HG03378 (cell line): ENCODE results near the gene ACAP1.

Experiments
- ATAC-seq: cut with Tn5 transposase; IDR thresholded peaks from one replicate; pipeline ENCODE4 v1.9.1; 2021; ENCODE audit warnings: mild to moderate bottlenecking, moderate library complexity; ENCODE audit not compliant: unreplicated experiment

Gene ACAP1, protein sequence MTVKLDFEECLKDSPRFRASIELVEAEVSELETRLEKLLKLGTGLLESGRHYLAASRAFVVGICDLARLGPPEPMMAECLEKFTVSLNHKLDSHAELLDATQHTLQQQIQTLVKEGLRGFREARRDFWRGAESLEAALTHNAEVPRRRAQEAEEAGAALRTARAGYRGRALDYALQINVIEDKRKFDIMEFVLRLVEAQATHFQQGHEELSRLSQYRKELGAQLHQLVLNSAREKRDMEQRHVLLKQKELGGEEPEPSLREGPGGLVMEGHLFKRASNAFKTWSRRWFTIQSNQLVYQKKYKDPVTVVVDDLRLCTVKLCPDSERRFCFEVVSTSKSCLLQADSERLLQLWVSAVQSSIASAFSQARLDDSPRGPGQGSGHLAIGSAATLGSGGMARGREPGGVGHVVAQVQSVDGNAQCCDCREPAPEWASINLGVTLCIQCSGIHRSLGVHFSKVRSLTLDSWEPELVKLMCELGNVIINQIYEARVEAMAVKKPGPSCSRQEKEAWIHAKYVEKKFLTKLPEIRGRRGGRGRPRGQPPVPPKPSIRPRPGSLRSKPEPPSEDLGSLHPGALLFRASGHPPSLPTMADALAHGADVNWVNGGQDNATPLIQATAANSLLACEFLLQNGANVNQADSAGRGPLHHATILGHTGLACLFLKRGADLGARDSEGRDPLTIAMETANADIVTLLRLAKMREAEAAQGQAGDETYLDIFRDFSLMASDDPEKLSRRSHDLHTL

DNA sequence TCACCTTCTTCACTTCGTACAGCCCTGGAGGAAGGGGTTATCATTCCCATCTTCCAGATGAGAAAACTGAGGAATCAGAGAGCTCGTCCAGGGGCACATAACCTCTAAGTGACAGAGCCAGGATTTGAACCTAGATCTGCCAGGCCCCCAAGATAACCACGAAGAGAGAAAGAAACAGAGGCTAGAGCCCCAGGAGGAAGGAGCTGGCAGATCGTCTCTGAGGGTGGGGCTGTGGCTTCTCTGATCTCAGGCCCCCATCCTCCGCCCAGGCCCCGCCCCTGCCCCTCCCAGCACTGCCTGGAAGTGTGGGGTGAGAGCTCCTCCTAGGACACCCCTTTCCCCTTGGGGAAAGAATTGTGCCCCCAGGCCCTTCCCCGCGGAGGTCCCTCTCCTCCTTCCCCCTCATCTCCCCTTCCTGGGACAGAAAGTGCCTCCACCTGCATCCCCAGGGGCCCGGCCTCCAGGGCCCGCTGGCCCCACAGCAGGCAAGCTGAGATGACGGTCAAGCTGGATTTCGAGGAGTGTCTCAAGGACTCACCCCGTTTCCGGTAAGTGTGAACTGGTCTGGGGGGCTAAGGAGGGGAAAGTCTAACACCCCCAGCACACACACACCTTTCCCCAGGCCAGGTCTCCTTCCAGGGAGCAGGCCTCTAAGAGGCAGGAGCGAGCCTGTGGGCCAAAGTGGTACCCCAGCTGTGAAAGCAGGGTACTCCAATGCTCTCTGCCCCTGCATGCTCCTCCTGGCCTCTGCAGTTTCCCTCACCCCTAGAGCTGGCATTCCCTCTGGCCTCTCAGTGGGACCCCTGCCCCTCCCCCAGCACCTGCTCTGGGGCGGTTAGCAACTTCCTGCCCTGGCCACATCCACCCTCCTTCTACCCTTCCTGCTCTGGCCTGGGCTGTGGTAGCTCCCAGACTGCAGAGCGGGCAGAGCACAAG, at the start of gene ACAP1:
Gene ACAP1 (plus strand): TSS at position 290 of the 936 bp plus-strand sequence. CDS start 206 bp downstream, at position 496.
- ATAC-seq = no peak

DNA sequence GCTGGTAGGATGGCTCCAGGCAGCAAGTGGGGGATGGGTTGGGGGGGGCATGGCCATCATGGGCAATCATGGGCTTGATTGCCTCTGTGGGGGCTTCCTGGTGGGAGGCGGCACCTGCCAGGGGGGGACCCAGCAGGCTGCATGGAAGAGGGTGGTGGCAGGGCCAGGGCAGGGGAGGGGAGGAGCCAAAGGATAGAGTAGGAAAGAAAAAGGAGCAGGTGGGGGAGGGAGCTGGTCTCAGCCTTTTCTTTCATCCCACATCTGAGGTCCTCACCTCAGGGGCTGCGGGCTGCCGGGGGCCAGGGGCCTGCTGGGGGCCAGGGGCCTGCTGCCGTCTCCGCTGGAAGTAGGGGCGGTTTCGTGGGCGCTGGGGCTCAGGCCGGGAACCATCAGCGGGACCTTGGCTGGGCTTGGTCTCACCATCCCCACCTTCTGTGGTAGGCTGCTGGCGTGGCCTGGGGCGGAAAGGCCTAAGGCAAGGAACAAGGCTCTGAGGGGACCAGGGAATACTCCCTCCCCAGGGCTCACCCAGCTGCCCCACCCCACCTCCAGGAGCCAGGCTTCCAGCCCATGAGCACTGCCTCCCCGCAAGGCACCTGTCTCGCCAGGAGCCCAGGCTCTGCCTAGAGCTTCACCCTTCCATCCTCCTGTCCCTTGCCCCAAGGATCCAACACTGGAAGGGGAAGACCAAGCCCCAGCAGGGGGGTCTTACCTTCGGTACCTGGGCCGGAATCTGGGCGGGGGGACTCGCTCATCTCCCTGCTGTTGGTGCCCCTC, 46.9 kb upstream of the ACAP1 start:
- no peak for ATAC-seq

DNA sequence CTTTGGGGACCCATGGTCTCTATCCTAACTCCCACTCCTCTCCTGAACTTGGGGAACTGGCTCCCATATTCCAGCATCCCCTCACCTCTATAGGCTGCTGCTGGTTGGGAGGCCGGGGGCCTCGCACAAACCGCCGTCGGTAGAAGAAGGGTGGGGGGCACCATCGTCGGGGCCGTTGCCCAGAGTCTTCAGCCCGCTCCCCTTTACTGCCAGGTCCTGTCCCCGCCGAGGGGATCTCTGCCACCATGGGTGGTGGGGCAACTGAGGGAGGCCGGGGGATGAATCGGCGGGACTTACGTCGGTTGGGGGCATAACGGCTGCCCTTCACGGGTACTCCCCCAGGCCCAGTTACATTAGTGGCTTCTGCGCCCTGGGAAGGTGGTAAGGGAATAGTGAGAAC, 46.2 kb upstream of the ACAP1 start:
- ATAC-seq = no peak

DNA sequence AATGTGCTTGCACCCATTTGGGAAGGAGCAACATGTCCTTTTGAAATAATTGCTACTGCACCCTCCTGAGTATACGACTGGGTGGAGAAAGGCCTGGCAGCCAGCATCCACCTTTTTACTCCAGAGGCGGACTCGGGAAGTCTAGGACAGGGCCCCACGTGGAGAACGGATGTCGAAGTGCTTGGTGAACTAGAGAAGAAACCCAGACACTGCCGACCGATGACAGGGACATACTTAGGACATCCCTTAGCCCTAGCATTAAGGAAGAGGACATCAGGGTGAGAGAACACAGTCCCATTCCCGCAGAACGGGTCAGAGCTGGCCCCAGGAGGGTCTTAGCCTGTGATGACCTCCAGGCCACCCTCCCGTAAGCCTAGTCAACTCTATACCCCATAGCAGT, 45.6 kb upstream of the ACAP1 start:
- no peak for ATAC-seq

DNA sequence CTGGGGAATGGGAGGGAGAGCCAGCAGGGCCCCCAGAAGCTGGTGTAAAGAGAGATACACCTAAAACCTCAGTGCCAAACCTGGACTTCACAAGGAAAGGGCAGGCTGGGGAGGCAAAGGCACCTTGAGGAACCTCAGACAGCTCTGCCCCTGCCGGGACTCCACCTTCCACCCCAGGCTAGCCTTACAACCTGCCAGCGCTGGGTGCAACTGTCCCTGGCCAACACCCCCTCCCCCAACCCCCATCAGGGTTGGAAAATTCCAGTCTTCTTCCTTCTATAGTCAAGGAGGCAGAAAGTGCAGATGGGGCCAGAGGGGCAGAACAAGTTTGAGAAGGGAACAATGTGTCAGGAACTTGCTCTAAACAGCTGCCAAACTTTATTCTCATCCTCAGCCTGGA, 44.1 kb upstream of the ACAP1 start:
- ATAC-seq = no peak

DNA sequence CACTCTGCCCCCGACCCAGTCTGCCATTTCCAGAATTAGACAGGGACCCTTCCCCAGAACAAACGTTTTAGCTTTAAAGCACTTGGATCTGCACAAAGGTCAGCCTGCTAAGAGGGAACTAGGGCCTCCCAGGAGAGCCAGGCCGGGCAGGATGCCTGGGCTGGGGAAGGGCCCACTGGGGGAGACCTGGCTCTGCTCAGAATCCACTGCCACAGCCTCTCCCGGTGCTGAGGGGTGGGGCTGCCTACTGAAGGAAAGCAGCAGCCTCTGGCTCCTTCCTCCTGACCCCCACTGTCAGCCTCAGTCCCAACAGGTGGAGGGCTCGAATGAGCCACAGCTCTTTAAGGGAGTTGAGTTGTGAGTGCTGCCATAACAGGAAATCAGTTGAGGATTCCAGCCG, 43.6 kb upstream of the ACAP1 start:
- no peak for ATAC-seq

DNA sequence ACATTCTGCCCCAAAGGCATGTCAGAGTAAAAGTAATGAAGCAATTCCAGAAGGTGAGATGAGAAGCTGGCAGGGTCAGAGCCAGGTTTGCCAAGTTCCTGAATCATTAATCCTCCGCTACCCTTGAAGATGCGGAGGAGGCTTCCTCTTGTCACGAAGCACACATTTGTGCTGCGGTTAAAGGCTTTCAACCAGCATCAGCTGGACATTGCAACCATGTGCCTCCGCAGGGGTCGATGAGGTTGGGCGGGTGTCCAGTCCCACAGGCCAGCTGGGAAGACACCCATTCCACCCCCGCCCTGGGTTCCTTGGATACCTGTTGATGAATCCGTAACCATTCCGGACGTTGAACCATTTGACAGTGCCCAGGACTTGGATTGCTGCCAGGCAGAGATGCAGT, 43.2 kb upstream of the ACAP1 start:
- ATAC-seq = no peak

DNA sequence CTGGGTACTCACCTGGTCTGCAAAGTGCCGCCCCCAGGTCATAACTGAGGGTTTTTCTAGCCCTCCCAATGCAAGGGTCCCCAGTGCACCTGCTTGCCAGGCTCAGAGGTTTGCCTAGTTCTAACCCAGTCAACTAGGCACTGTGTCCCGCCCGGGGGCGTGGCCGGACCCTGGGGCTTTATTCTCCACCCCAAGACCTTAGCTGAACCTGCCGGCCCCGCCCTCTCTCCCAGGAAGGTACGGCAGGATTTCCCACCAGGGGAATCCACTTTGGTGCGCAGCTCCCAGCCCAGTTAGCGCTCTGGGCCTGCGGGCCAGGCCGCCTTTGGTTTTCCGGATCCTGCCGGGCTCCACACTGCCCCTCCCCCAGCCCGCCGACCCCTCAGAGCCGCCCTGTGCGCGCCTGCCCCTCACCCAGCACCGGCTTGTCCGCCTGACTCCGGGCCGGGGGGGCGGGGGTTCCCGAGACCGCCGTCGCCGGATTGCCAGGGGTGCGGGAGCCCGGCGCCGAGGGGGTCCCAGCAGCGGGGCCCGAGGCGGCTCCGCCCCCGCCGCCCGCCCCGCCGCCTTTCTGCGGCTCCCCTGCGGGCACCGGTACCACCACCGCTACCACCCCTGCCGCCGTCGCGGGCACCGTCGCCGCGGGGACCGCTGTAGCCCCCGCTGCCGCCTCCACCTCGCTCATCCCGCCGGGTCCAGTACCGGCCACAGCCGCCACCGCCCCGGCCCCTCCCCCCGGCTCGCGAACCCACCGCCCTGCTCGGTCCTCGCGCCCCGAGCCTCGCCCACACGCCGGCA, 42.3 kb upstream of the ACAP1 start:
- ATAC-seq = no peak

DNA sequence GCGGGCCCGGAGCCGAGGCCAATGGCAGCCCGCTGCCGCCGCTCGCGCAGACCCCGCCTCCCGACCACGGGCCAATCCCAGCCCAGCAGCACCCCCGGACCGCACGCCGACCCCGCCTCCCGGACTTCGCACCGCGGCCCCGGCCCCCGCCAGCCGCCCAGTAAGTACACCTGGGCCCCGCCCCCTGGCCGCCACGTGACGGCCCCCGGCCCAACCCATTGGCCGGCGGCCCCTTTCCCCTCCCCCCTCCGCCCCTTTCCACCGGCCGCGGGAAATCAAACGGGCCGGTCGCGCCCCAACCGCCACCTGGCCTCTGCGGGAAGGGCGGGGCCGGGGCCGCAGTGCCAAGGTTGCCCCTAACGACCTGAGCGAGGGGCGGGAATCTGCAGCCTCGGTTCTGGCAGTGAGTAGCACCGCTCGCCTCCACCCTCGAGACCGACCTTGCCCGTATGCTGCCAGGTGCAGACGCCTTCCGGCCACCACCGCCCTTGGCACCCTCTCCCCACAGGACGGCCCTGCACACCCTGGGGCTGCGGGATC, 41.6 kb upstream of the ACAP1 start, which contains the start of gene YBX2:
Gene YBX2 (minus strand): TSS at position 26 of the 540 bp plus-strand sequence. CDS start 139 bp downstream, outside the sequence.
- ATAC-seq = no peak

DNA sequence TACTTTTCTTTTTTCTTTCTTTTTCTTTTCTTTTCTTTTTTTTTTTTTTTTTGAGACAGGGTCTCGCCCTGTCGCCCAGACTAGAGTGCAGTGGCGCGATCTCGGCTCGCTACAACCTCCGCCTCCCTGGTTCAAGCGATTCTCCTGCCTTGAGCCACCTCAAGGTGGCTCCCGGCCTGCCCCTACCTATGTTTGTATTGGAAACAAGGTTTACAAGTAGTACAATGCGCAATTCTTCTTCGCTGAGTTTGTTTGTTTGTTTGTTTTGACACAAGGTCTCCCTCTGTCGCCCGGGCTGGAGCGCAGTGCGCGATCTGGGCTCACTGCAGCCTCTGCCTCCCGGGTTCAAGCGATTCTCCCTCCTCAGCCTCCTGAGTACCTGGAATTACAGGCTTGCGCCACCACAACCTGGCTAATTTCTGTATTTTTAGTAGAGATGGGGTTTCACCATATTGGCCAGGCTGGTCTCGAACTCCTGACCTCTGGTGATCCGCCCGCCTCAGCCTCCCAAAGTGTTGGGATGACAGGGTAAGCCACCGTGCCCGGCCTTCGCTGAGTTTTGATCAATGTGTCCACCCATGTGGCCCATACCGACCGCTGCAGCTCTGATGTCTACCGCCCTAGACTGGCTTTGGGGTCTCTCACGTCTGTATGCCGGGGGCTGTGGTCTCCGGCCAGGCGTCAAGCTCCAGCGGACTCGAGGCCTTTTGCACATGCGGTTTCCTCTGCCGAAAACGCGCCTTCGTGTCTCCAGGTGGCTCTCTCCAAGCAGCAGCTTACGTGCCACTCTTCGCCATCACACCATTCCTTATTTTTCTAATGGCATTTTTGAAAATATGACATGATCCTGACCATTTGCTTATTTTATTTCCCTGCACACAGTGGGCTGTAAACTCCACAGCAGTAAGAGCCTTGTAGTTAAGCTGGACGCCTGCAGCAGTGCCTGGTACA, 40.8 kb upstream of the ACAP1 start:
- ATAC-seq = no peak

DNA sequence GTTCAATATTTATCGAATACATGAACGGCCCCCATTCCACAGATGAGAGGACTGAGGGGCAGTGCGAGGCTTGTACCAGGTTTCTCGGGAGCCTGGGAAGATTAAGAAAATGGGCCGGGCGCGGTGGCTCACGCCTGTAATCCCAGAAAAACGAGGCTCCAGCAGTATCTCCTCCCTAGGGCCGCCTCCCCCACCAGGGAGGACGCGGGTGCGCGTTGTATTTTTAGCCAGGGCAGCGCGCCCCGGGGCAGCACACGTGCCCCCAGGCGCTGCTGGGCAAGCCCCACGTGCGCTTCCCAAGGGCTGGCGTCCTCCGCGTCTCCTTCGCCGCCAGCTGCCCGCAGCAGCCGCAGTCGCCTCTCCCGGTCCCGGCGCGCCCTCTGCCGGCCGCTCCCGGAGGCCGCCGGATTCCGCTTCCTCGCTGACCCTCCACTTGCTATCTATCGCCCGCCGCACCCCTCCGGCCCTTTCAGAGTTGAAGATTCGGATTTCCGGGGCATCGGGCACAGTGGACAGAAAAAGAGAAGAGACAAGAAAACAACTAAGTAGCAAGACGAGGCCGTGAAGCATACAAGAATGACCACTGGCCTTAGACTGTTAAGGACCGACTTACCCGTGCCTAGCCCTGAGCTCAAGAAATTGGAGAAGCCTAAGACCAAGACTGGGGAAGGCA, 40.0 kb upstream of the ACAP1 start:
- no peak for ATAC-seq

DNA sequence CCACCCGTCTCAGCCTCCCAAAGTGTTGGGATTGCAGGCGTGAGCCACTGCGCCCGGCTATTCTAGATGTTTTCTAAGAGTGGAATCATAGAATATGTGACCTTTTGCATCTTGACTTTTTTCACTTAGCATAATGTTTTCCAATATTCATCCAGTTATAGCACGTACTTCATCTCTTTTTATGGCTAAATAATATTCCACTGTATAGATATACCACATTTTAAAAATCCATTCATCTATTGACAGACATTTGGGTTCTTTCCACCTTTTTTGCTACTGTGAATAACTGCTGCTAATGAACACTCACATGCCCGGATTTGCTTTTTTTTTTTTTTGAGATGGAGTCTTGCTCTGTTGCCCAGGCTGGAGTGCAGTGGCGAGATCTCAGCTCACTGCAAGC, 32.1 kb upstream of the ACAP1 start:
- no peak for ATAC-seq

DNA sequence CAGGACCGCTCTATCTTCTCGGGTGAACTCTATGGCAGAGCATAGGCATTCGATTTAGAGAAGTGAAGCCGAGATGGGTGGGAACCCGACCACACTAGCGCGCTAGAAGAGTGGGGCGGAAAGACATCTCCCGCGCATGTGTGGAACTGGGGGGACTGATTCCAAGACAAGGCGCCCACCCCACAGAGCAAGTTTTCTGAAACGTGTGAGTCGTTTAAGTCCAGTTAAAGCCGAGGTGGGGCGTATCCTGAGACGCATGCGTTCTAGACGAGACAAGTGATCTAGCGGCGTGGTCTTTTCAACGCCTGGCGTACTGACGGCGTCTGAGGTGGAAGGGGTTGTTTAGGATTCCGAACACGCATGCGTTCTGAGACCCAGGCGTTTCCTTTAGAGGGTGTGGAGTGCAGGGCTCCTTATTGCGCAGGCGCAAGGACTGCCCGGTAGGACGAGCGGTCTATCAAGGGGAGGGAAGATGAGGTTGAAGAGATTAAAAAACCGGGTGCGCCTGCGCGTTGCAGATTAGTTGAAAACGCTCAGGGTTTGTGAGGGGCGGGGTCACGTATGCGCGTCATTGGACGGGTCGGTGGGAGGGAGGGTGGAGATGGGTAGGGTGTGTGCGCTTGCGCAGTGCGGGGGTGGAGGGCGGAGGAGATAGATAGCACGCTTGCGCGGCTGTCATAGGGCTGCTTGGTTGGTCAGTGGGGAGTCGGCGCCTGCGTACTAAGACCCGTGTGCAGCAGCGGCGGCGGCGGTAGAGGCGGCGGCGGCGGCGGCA, 29.2 kb upstream of the ACAP1 start, which contains the start of gene EIF5A:
Gene EIF5A (plus strand): TSS at position 718 of the 775 bp plus-strand sequence. CDS start 2,008 bp downstream, outside the sequence.
- peak; percentile 67 for ATAC-seq

DNA sequence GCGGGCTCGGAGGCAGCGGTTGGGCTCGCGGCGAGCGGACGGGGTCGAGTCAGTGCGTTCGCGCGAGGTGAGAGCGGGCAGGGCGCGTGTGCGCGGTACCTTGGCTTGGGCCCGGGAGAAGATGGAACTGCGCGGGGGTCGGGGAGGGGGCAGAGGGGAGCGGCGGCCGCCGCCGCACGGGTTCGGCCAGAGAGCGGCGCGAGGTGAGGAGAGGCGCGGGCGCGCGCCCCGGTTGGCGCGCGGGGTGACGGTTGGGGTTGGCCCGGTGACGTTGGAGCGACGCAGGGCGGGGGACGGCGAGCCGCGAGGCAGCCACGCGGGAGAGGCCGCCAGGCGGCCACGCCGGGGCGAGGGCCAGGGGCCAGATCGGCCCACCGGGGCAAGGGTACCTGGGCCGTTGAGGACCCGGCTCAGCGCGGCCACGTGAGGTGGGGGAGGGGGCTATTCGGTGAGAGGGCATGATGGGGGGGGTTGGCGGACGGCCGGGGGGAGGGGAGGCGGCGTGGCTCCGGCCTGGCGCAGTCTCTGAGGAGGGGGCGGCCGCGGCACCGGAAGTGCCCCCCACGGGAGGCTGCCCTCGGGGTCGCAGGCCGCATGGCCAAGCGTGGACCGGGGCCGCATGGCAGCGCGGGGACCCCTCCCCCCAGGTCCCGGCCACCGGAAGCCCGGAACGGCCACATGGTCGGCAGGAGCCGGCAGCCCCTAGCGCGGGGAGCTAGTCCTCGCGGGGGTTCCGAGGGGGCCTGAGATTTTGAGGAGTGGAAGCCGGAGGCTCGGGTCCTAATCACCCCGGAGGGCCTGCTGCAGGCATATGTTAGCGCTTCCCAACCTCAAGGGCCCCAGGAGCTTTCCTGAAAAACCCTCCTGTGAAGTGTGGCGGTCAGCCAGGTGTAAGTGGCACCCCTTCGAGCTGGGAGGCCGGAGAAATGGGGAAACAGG, 28.4 kb upstream of the ACAP1 start:
- ATAC-seq = no peak

DNA sequence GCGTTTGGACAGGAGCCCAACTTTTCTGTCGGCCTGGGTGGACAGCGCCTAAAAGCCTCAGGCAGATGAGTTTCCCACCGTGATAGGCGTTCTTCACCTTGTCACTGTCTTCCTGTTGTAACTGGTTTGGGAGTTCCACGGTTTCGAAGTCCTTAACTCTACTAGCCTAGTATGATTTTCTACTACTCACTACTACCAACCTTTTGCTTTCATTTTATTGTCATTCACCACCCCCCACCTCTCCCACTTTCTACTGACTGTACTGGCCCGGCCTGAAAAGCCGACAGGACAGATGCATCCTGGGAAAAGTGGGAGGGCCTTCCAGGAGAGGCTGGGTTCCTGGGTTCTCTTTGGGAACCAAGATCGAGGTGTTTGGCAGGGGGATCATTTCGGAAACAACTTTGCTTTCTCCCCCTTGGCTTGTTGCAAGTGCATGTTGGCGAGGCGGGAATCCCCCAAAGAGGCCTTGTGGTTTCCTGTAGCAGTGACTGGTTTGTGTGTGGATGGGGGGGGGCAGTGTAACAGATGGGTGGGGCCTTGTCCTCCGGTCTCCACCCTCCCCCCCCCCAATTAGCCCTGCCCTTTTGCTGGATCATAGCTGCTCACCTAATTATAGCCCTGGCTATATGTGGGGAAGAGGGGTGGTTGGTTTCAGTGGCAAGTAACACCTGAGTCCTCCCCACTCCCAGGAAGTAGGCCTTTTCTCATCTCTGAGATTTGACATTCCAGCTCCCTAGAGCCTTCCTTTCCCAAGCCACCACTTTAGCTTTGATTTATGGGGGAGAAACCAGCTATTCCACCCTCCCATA, 27.5 kb upstream of the ACAP1 start:
- no peak for ATAC-seq
